Neuronal stem cell (in vitro differentiated cells): ENCODE data around the gene SLC23A3.

Experiments
- DNase-seq: peaks from one replicate; pipeline ENCODE4 v3.0.0-alpha.2; 2013; ENCODE audit warnings: low spot score
- H2AFZ ChIP-seq: one replicate; pipeline ENCODE4 v1.6.1; 2013; ENCODE audit warnings: mild to moderate bottlenecking, low read length, inconsistent platforms
- H2AK5ac ChIP-seq: 2 replicates; pipeline ENCODE4 v1.6.1; 2013; ENCODE audit warnings: low read depth, mild to moderate bottlenecking, inconsistent platforms, low read length, moderate library complexity, mixed read lengths
- H2BK120ac ChIP-seq: 2 replicates; pipeline ENCODE4 v1.6.1; 2013; ENCODE audit warnings: low read depth, mild to moderate bottlenecking, inconsistent platforms, low read length, moderate library complexity, mixed read lengths
- H2BK12ac ChIP-seq: one replicate; pipeline ENCODE4 v1.6.1; 2013; ENCODE audit warnings: low read length, inconsistent platforms
- H2BK15ac ChIP-seq: 2 replicates; pipeline ENCODE4 v1.6.1; 2013; ENCODE audit warnings: mild to moderate bottlenecking, low read length, inconsistent platforms, mixed read lengths
- H2BK5ac ChIP-seq: one replicate; pipeline ENCODE4 v1.6.1; 2013; ENCODE audit warnings: inconsistent platforms, mild to moderate bottlenecking, low read length, moderate library complexity
- H3K14ac ChIP-seq: one replicate; pipeline ENCODE4 v1.6.1; 2013; ENCODE audit warnings: low read length, inconsistent platforms
- H3K18ac ChIP-seq: 2 replicates; pipeline ENCODE4 v1.6.1; 2013; ENCODE audit warnings: low read length, inconsistent platforms
- H3K23ac ChIP-seq: 2 replicates; pipeline ENCODE4 v1.6.1; 2013; ENCODE audit warnings: low read depth, mild to moderate bottlenecking, mixed read lengths, low read length, inconsistent platforms; ENCODE audit not compliant: poor library complexity
- H3K27ac ChIP-seq: replicated peaks from 3 replicates; pipeline ENCODE4 v1.5.1; 2013; ENCODE audit warnings: low read length, inconsistent platforms
- H3K27me3 ChIP-seq, 3 experiments: 2 replicates each; pipeline ENCODE4 v1.6.1; 2013; ENCODE audit warnings: low read length in 3 of 3, mild to moderate bottlenecking in 2 of 3, inconsistent platforms in 1 of 3, low read depth in 1 of 3, mixed read lengths in 1 of 3, moderate library complexity in 1 of 3; ENCODE audit not compliant: control insufficient read depth in 3 of 3, insufficient read depth in 3 of 3
- H3K36me3 ChIP-seq, 2 donors: replicated peaks in 1 of 2; 2 replicates each; pipeline ENCODE4 v1.6.1; 2013; ENCODE audit warnings: low read length in 2 of 2; ENCODE audit not compliant: control insufficient read depth in 2 of 2, insufficient read depth in 2 of 2
- H3K4ac ChIP-seq: 2 replicates; pipeline ENCODE4 v1.6.1; 2013; ENCODE audit warnings: inconsistent platforms, mild to moderate bottlenecking, low read length, moderate library complexity
- H3K4me1 ChIP-seq, 2 donors: 1 replicate in 1 of 2; 2 replicates in 1 of 2; pipeline ENCODE4 v1.6.1; 2013; ENCODE audit warnings: low read length in 2 of 2, low read depth in 1 of 2; ENCODE audit not compliant: control insufficient read depth in 2 of 2, insufficient read depth in 1 of 2
- H3K4me2 ChIP-seq: one replicate; pipeline ENCODE4 v1.6.1; 2013; ENCODE audit warnings: mild to moderate bottlenecking, low read length, inconsistent platforms; ENCODE audit not compliant: insufficient read depth, poor library complexity, severe bottlenecking
- H3K4me3 ChIP-seq, 2 donors: 2 replicates each; pipeline ENCODE4 v1.5.1; 2013; ENCODE audit warnings: low read length in 2 of 2, mild to moderate bottlenecking in 2 of 2, inconsistent platforms in 1 of 2, moderate library complexity in 1 of 2
- H3K79me1 ChIP-seq: one replicate; pipeline ENCODE4 v1.6.1; 2013; ENCODE audit warnings: low read depth, mild to moderate bottlenecking, inconsistent platforms, low read length, moderate library complexity
- H3K9ac ChIP-seq: one replicate; pipeline ENCODE4 v1.6.1; 2013; ENCODE audit warnings: mild to moderate bottlenecking, low read depth, low read length, inconsistent platforms; ENCODE audit not compliant: poor library complexity
- H3K9me3 ChIP-seq, 2 donors: replicated peaks in 1 of 2; 2 replicates each; pipeline versions ENCODE3 to v1.6.1; 2013; ENCODE audit warnings: low read length in 2 of 2, mild to moderate bottlenecking in 2 of 2, inconsistent platforms in 1 of 2, low read depth in 1 of 2, mixed read lengths in 1 of 2, moderate library complexity in 1 of 2; ENCODE audit not compliant: control insufficient read depth in 2 of 2, insufficient read depth in 1 of 2
- H4K8ac ChIP-seq: one replicate; pipeline ENCODE4 v1.6.1; 2013; ENCODE audit warnings: low read depth, mild to moderate bottlenecking, inconsistent platforms, low read length, moderate library complexity
- H4K91ac ChIP-seq: one replicate; pipeline ENCODE4 v1.6.1; 2013; ENCODE audit warnings: low read length, low read depth, mild to moderate bottlenecking, inconsistent platforms; ENCODE audit not compliant: poor library complexity
- WGBS, 2 donors: extraction: QIAGEN DNeasy Blood & Tissue Kit; methylation state at CpG; one replicate each; pipeline ENCODE4 v1.1.7; 2013; ENCODE audit warnings: missing lambda C conversion rate in 2 of 2, mixed read lengths in 1 of 2; ENCODE audit not compliant: insufficient read length in 2 of 2, insufficient replicate concordance in 1 of 2; ENCODE audit errors: extremely low coverage in 2 of 2; 5-methylcytosine and 5-hydroxymethylcytosine counted together

Gene SLC23A3

GRCh38 chr2:219142329-219142728, 27.5 kb downstream of the SLC23A3 start:
- H3K9me3 ChIP-seq, result no peaks in the 10 kb centered on the region
- no peak overlapping the region for H3K4ac ChIP-seq
- no peak for DNase-seq
- WGBS, 2 donors, result no CpG with 5 or more reads among the region's 6 CpGs
- no peak overlapping the region for H3K14ac ChIP-seq
- H2BK15ac ChIP-seq, result no peak overlapping the region
- H3K36me3 ChIP-seq, result peaks cover 9 to 57% of the 10 kb centered on the region in 2 donors
- no peak overlapping the region for H3K4me2 ChIP-seq
- H3K4me1 ChIP-seq, result no peaks in the 10 kb centered on the region
- H2BK120ac ChIP-seq, result no peak overlapping the region
- H2AK5ac ChIP-seq, result no peak overlapping the region
- no peak overlapping the region for H2AFZ ChIP-seq
- no peak overlapping the region for H4K8ac ChIP-seq
- no peak overlapping the region for H3K23ac ChIP-seq
- H4K91ac ChIP-seq, result no peak overlapping the region
- no peak overlapping the region for H2BK5ac ChIP-seq
- H3K27me3 ChIP-seq, result no peaks in the 10 kb centered on the region
- H3K18ac ChIP-seq, result no peak overlapping the region
- H3K4me3 ChIP-seq, result no peak overlapping the region
- no peak overlapping the region for H3K27ac ChIP-seq
- H3K79me1 ChIP-seq, result no peaks in the 10 kb centered on the region
- no peak overlapping the region for H3K9ac ChIP-seq
- no peak overlapping the region for H2BK12ac ChIP-seq

- H3K9ac ChIP-seq, result no peak overlapping the region
- no peak overlapping the region for H3K4ac ChIP-seq
- H3K27ac ChIP-seq, result no peak overlapping the region
- no peaks in the 10 kb centered on the region for H3K27me3 ChIP-seq
- no peak overlapping the region for H2AFZ ChIP-seq
- H3K79me1 ChIP-seq, result no peaks in the 10 kb centered on the region
- H3K14ac ChIP-seq, result no peak overlapping the region
- no peak overlapping the region for H3K4me3 ChIP-seq
- no peak overlapping the region for H2AK5ac ChIP-seq
- no peak overlapping the region for H4K8ac ChIP-seq
- no peak overlapping the region for H2BK15ac ChIP-seq
- no peaks in the 10 kb centered on the region for H3K9me3 ChIP-seq
- H3K18ac ChIP-seq, result no peak overlapping the region
- H3K4me2 ChIP-seq, result no peak overlapping the region
- no peak overlapping the region for H2BK120ac ChIP-seq
- H4K91ac ChIP-seq, result no peak overlapping the region
- H2BK5ac ChIP-seq, result no peak overlapping the region
- H3K23ac ChIP-seq, result no peak overlapping the region
- no peaks in the 10 kb centered on the region for H3K4me1 ChIP-seq
- no peak overlapping the region for H2BK12ac ChIP-seq
- DNase-seq, result no peak
- WGBS, 2 donors, result no CpG with 5 or more reads among the region's 3 CpGs
- H3K36me3 ChIP-seq, result peaks cover 2 to 46% of the 10 kb centered on the region in 2 donors
These were observed 29.1 kb downstream of the SLC23A3 start for GRCh38 chr2:219140722-219141121.

- Histone ChIP-seq H3K4me3 (no peak overlapping the region), H3K27ac (no peak overlapping the region), H3K4me1 (no peaks in the 10 kb centered on the region), H2BK120ac (no peak overlapping the region), H3K36me3 (peaks cover 1 to 8% of the 10 kb centered on the region in 2 donors), H3K9me3 (no peaks in the 10 kb centered on the region), H3K27me3 (no peaks in the 10 kb centered on the region), H2AFZ (no peak overlapping the region), H3K9ac (no peak overlapping the region), H3K14ac (no peak overlapping the region), H3K79me1 (no peaks in the 10 kb centered on the region), H3K18ac (no peak overlapping the region), H2BK5ac (no peak overlapping the region), H2BK15ac (no peak overlapping the region), H3K4me2 (no peak overlapping the region), H4K8ac (no peak overlapping the region), H3K23ac (no peak overlapping the region), H2BK12ac (no peak overlapping the region), H3K4ac (no peak overlapping the region), H4K91ac (no peak overlapping the region), H2AK5ac (no peak overlapping the region)
- 100% methylated on average over 1 of the region's 4 CpGs; no CpG with 5 or more reads in 1 of the 2 donors for WGBS, 2 donors
- no peak for DNase-seq
These were observed 35.9 kb downstream of the SLC23A3 start for GRCh38 chr2:219133976-219134375.

- no CpG with 5 or more reads among the region's 4 CpGs for WGBS, 2 donors
- no peak overlapping the region for H4K91ac ChIP-seq
- no peak overlapping the region for H2BK120ac ChIP-seq
- H4K8ac ChIP-seq, result no peak overlapping the region
- no peaks in the 10 kb centered on the region for H3K4me1 ChIP-seq
- H2AK5ac ChIP-seq, result no peak overlapping the region
- peaks cover 0 to 1% of the 10 kb centered on the region in 2 donors for H3K36me3 ChIP-seq
- no peak overlapping the region for H3K14ac ChIP-seq
- H3K79me1 ChIP-seq, result no peaks in the 10 kb centered on the region
- no peak overlapping the region for H3K18ac ChIP-seq
- no peaks in the 10 kb centered on the region for H3K9me3 ChIP-seq
- no peak for DNase-seq
- no peak overlapping the region for H3K9ac ChIP-seq
- H3K23ac ChIP-seq, result no peak overlapping the region
- no peak overlapping the region for H2BK5ac ChIP-seq
- no peak overlapping the region for H3K4me2 ChIP-seq
- no peaks in the 10 kb centered on the region for H3K27me3 ChIP-seq
- H2BK12ac ChIP-seq, result no peak overlapping the region
- H3K4ac ChIP-seq, result no peak overlapping the region
- no peak overlapping the region for H3K27ac ChIP-seq
- H3K4me3 ChIP-seq, result no peak overlapping the region
- no peak overlapping the region for H2AFZ ChIP-seq
- H2BK15ac ChIP-seq, result no peak overlapping the region
These were observed 38.1 kb downstream of the SLC23A3 start for GRCh38 chr2:219131744-219132143.
